Measurements from ENCODE around the gene SH2D3C.
A peak's percentile ranks its signal among the peaks of the same experiment; 100 is the strongest.

The SH2D3C gene

DNA sequence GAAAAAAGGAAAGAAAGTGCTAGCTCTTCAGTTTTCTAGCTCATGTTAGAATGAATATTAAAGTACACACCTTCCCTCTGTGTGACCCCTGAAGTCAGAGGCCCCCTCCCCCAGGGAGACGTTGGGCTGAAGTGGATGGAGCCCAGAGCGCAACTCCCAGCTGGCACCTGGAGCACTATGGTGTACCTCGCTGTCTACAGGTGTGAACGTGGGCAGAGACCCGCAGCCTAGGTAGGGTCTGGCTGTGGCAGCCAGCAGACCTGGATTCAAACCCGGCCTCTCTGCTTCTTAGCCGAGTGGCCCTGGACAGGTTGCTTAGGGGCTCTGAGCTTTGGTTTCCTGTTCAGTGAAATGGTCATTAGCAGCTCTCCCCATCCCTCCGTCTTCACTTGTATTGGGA is 49.7 kb downstream of the SH2D3C start:
- peaks cover 5% of the 10 kb centered on the region for H3K79me1 ChIP-seq (replicated peaks; ENCODE audit: low read length, poor library complexity, severe bottlenecking)
- H3K4ac ChIP-seq (ENCODE audit: low read depth in 1 of 2, low read length in 2 of 2), result no peak overlapping the region
- no peak overlapping the region for H3K4me2 ChIP-seq (ENCODE audit: low read length, poor library complexity, severe bottlenecking)
- H2BK12ac ChIP-seq (ENCODE audit: low read length in 2 of 2), result no peak overlapping the region
- H3K18ac ChIP-seq (ENCODE audit: low read depth in 1 of 2, low read length in 2 of 2), result no peak overlapping the region
- 86% methylated on average over 8 of the region's 8 CpGs for whole genome bisulfite sequencing
- no peak overlapping the region for H4K91ac ChIP-seq (ENCODE audit: low read length)
- no peak overlapping the region for H2BK15ac ChIP-seq (ENCODE audit: low read depth, poor library complexity, severe bottlenecking)
- H4K8ac ChIP-seq (ENCODE audit: low read length), result no peak overlapping the region
- H2BK120ac ChIP-seq (ENCODE audit: low read depth, low read length), result no peak overlapping the region
- H2AK5ac ChIP-seq (ENCODE audit: low read length, severe bottlenecking), result no peak overlapping the region
- H3K27ac ChIP-seq (ENCODE audit: low read length, poor library complexity, severe bottlenecking), result no peak overlapping the region
- peaks cover 5% of the 10 kb centered on the region for H3K4me1 ChIP-seq (ENCODE audit: control insufficient read depth, insufficient read depth, low read depth, low read length)
- H3K9ac ChIP-seq (ENCODE audit: low read length), result no peak overlapping the region
- DNase-seq, result no peak
- peaks cover 0 to 3% of the 10 kb centered on the region in 2 experiments for H3K27me3 ChIP-seq (ENCODE audit: control insufficient read depth in 1 of 2, insufficient read depth in 1 of 2, low read length in 2 of 2)
- H3K36me3 ChIP-seq (ENCODE audit: control insufficient read depth in 1 of 2, insufficient read depth in 2 of 2, low read depth in 1 of 2, low read length in 2 of 2), result peaks cover 18 to 30% of the 10 kb centered on the region in 2 experiments
- no peak overlapping the region for H3K14ac ChIP-seq (ENCODE audit: low read length in 2 of 2)
- no peak overlapping the region for H3K23ac ChIP-seq (ENCODE audit: low read length in 2 of 2)
- H2BK5ac ChIP-seq (ENCODE audit: low read depth, low read length, poor library complexity, severe bottlenecking), result no peak overlapping the region
- H3K4me3 ChIP-seq (ENCODE audit: insufficient read depth in 1 of 2, low read depth in 1 of 2, low read length in 2 of 2), result no peak overlapping the region
- no peaks in the 10 kb centered on the region for H3K9me3 ChIP-seq (ENCODE audit: control insufficient read depth, low read length)
- H2AFZ ChIP-seq (ENCODE audit: low read depth, low read length), result no peak overlapping the region

- Histone ChIP-seq H3K9me3 (ENCODE audit: control insufficient read depth, low read length) (no peaks in the 10 kb centered on the region), H3K14ac (ENCODE audit: low read length in 2 of 2) (no peak overlapping the region)
These were observed 51.6 kb downstream of the SH2D3C start for GRCh38 chr9:127726871-127727270.

GRCh38 chr9:127724012-127724411 is 54.5 kb downstream of the SH2D3C start:
- WGBS, result 73% methylated on average over 23 of the region's 23 CpGs
- Histone ChIP-seq H2BK5ac (ENCODE audit: low read depth, low read length, poor library complexity, severe bottlenecking) (no peak overlapping the region), H2BK15ac (ENCODE audit: low read depth, poor library complexity, severe bottlenecking) (no peak overlapping the region), H2AK5ac (ENCODE audit: low read length, severe bottlenecking) (no peak overlapping the region), H3K27ac (ENCODE audit: low read length, poor library complexity, severe bottlenecking) (no peak overlapping the region), H3K9me3 (ENCODE audit: control insufficient read depth, low read length) (no peaks in the 10 kb centered on the region), H3K4me3 (ENCODE audit: insufficient read depth in 1 of 2, low read depth in 1 of 2, low read length in 2 of 2) (peak overlapping the region; percentile 8 to 35), H3K4ac (ENCODE audit: low read depth in 1 of 2, low read length in 2 of 2) (no peak overlapping the region), H3K27me3 (ENCODE audit: control insufficient read depth in 1 of 2, insufficient read depth in 1 of 2, low read length in 2 of 2) (peaks cover 0 to 3% of the 10 kb centered on the region in 2 experiments), H3K18ac (ENCODE audit: low read depth in 1 of 2, low read length in 2 of 2) (no peak overlapping the region), H3K4me2 (ENCODE audit: low read length, poor library complexity, severe bottlenecking) (no peak overlapping the region), H3K23ac (ENCODE audit: low read length in 2 of 2) (no peak overlapping the region), H4K8ac (ENCODE audit: low read length) (peak overlapping the region; percentile 24), H3K79me1 (replicated peaks; ENCODE audit: low read length, poor library complexity, severe bottlenecking) (no peaks in the 10 kb centered on the region), H3K9ac (ENCODE audit: low read length) (peak overlapping the region; percentile 29), H3K14ac (ENCODE audit: low read length in 2 of 2) (no peak overlapping the region), H2AFZ (ENCODE audit: low read depth, low read length) (no peak overlapping the region), H3K4me1 (ENCODE audit: control insufficient read depth, insufficient read depth, low read depth, low read length) (peaks cover 11% of the 10 kb centered on the region), H2BK120ac (ENCODE audit: low read depth, low read length) (no peak overlapping the region), H2BK12ac (ENCODE audit: low read length in 2 of 2) (no peak overlapping the region), H3K36me3 (ENCODE audit: control insufficient read depth in 1 of 2, insufficient read depth in 2 of 2, low read depth in 1 of 2, low read length in 2 of 2) (no peaks in the 10 kb centered on the region), H4K91ac (ENCODE audit: low read length) (no peak overlapping the region)
- DNase-seq, result no peak

More at GRCh38 chr9:127726871-127727270, 51.6 kb downstream of the SH2D3C start:
- Histone ChIP-seq H3K27me3 (ENCODE audit: control insufficient read depth in 1 of 2, insufficient read depth in 1 of 2, low read length in 2 of 2) (peaks cover 0 to 3% of the 10 kb centered on the region in 2 experiments), H2BK15ac (ENCODE audit: low read depth, poor library complexity, severe bottlenecking) (no peak overlapping the region), H4K8ac (ENCODE audit: low read length) (no peak overlapping the region), H2AK5ac (ENCODE audit: low read length, severe bottlenecking) (no peak overlapping the region), H3K36me3 (ENCODE audit: control insufficient read depth in 1 of 2, insufficient read depth in 2 of 2, low read depth in 1 of 2, low read length in 2 of 2) (peaks cover 9 to 16% of the 10 kb centered on the region in 2 experiments), H3K79me1 (replicated peaks; ENCODE audit: low read length, poor library complexity, severe bottlenecking) (no peaks in the 10 kb centered on the region), H3K9ac (ENCODE audit: low read length) (no peak overlapping the region), H3K4ac (ENCODE audit: low read depth in 1 of 2, low read length in 2 of 2) (no peak overlapping the region), H3K4me1 (ENCODE audit: control insufficient read depth, insufficient read depth, low read depth, low read length) (peaks cover 1% of the 10 kb centered on the region), H3K27ac (ENCODE audit: low read length, poor library complexity, severe bottlenecking) (no peak overlapping the region), H2BK12ac (ENCODE audit: low read length in 2 of 2) (no peak overlapping the region), H3K18ac (ENCODE audit: low read depth in 1 of 2, low read length in 2 of 2) (no peak overlapping the region), H2AFZ (ENCODE audit: low read depth, low read length) (no peak overlapping the region), H3K23ac (ENCODE audit: low read length in 2 of 2) (no peak overlapping the region), H2BK5ac (ENCODE audit: low read depth, low read length, poor library complexity, severe bottlenecking) (no peak overlapping the region), H3K4me3 (ENCODE audit: insufficient read depth in 1 of 2, low read depth in 1 of 2, low read length in 2 of 2) (no peak overlapping the region), H4K91ac (ENCODE audit: low read length) (no peak overlapping the region), H3K4me2 (ENCODE audit: low read length, poor library complexity, severe bottlenecking) (no peak overlapping the region), H2BK120ac (ENCODE audit: low read depth, low read length) (no peak overlapping the region)
- DNase-seq, result no peak
- 81% methylated on average over 8 of the region's 8 CpGs for WGBS

GRCh38 chr9:127723444-127723843 is 55.0 kb downstream of the SH2D3C start:
- Histone ChIP-seq H3K18ac (ENCODE audit: low read depth in 1 of 2, low read length in 2 of 2) (no peak overlapping the region), H3K36me3 (ENCODE audit: control insufficient read depth in 1 of 2, insufficient read depth in 2 of 2, low read depth in 1 of 2, low read length in 2 of 2) (no peaks in the 10 kb centered on the region), H3K9ac (ENCODE audit: low read length) (no peak overlapping the region), H3K4ac (ENCODE audit: low read depth in 1 of 2, low read length in 2 of 2) (no peak overlapping the region), H2AFZ (ENCODE audit: low read depth, low read length) (no peak overlapping the region), H3K27me3 (ENCODE audit: control insufficient read depth in 1 of 2, insufficient read depth in 1 of 2, low read length in 2 of 2) (peaks cover 0 to 3% of the 10 kb centered on the region in 2 experiments), H3K4me2 (ENCODE audit: low read length, poor library complexity, severe bottlenecking) (no peak overlapping the region), H4K91ac (ENCODE audit: low read length) (no peak overlapping the region), H2AK5ac (ENCODE audit: low read length, severe bottlenecking) (no peak overlapping the region), H3K4me1 (ENCODE audit: control insufficient read depth, insufficient read depth, low read depth, low read length) (peaks cover 11% of the 10 kb centered on the region), H3K79me1 (replicated peaks; ENCODE audit: low read length, poor library complexity, severe bottlenecking) (no peaks in the 10 kb centered on the region), H2BK5ac (ENCODE audit: low read depth, low read length, poor library complexity, severe bottlenecking) (no peak overlapping the region), H4K8ac (ENCODE audit: low read length) (no peak overlapping the region), H2BK15ac (ENCODE audit: low read depth, poor library complexity, severe bottlenecking) (no peak overlapping the region), H2BK120ac (ENCODE audit: low read depth, low read length) (no peak overlapping the region), H3K9me3 (ENCODE audit: control insufficient read depth, low read length) (no peaks in the 10 kb centered on the region), H3K27ac (ENCODE audit: low read length, poor library complexity, severe bottlenecking) (no peak overlapping the region), H3K4me3 (ENCODE audit: insufficient read depth in 1 of 2, low read depth in 1 of 2, low read length in 2 of 2) (no peak overlapping the region), H3K14ac (ENCODE audit: low read length in 2 of 2) (no peak overlapping the region), H3K23ac (ENCODE audit: low read length in 2 of 2) (no peak overlapping the region), H2BK12ac (ENCODE audit: low read length in 2 of 2) (no peak overlapping the region)
- 93% methylated on average over 5 of the region's 5 CpGs for WGBS
- DNase-seq, result no peak
